HG02973 (cell line): ENCODE measurements around the gene TTLL11.

ENCODE experiments used
- ATAC-seq: cut with Tn5 transposase; IDR thresholded peaks from one replicate; pipeline ENCODE4 v1.9.1; 2021; ENCODE audit warnings: moderate library complexity; ENCODE audit not compliant: unreplicated experiment

The TTLL11 gene

GRCh38 chr9:121946465-121946864, 146.6 kb downstream of the TTLL11 start:
- no peak for ATAC-seq

DNA sequence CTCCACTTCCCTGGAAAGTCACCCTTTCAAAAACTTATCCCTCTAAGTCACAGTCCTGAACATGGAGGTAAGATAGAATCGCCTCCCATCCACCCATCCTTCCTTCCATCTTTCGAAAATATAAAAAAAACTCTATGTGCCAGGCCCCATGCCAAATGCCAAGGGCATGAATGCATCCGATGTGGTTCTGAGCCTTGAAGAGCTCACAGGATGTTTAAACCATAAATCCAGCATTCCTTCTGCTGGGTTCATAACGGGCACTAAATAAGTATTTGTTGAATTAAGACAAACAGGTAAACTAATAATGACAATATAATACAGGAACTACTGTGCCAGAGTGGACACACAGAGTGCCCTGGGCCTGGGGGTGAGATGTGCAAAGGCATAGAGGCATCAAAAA, 147.3 kb downstream of the TTLL11 start:
- ATAC-seq, result no peak

- no peak for ATAC-seq
Measured at GRCh38 chr9:121945281-121945680, 147.8 kb downstream of the TTLL11 start.

DNA sequence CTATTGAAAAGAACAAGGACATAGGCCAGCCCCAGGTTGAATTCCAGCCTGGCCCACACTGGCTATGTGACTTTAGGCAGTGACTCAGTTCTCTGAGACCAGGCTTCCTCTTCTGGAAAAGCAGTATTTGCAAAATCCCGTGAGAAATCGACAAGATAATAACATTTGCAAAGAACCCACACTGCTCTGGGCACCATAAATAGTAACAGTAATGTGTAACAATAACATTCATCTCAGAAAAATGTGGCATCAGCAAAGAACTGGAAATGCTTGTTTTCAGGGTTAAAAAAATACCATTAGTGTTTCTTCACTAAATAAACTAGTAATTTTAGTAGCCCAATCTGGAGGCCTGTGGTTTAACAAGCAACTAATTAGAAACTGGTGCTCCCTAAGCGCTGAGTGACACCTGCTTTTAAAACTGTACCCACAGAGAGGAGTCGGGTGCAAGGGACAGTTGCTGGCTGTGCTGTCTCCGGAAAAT, 148.4 kb downstream of the TTLL11 start:
- no peak for ATAC-seq

DNA sequence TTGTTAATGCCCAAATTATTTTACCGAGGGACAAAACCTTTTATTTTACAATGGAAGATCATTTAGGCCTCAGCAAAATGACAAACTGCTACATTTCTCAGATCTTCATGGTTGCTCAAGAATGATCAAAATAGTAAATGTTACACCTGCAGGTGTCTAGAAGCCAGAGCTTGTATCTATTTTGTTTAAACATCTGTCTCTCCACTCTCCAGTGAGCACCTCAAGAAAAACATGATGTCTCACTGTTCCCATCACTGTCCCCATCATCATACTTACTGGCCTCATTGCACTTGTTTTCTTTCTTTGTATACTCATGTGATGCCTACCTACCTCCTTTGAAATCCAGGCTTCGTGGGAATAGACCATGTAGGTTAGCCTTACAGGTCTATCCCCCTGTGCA, 149.6 kb downstream of the TTLL11 start:
- no peak for ATAC-seq

DNA sequence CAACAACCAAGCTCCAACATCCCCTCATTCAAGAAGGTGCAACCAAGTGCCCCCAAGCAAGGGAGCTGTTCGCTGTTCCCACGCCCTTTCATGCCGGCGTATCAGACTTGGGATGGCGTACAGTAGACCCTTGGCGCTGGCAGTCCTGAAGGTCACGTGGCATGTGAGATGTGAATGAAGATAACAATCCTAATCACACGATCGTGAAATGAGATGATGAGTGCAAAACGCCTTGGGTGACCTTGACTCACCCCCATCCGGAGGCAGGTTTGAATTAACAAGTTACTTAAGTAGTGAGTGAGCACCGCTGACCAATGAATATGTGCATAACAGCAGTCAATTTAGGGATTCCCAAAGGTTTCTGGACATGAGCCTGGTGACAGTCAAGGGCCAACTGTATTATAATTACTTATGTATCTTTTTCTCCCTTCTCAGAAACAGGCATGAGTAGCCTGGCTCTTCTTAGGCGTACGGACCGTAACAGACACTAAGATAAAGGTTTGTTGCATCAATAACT, 150.2 kb downstream of the TTLL11 start:
- ATAC-seq, result no peak

- no peak for ATAC-seq
Measured at GRCh38 chr9:121942313-121942712, 150.8 kb downstream of the TTLL11 start.

- no peak for ATAC-seq
Measured at GRCh38 chr9:121939643-121940042, 153.5 kb downstream of the TTLL11 start.

GRCh38 chr9:121938621-121939020, 154.5 kb downstream of the TTLL11 start:
- ATAC-seq, result no peak

DNA sequence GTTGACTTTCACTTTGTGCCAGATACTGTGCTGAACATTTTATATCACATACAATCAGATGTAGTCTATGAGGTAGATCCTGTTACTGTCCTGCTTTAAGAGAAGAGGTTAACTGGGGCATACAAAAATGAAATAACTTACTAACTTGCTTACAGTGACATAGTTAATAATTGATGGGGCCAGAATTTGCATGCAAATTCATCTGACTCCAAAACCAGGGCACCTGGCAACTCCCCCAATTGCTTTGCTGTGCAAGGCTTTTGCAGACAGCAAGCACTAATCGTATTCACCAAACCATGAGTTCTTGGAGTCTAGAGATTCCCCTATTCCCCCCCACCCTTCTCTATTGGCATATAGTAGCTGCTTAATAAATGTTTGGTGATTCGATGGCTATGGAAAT, 155.9 kb downstream of the TTLL11 start:
- ATAC-seq, result no peak

DNA sequence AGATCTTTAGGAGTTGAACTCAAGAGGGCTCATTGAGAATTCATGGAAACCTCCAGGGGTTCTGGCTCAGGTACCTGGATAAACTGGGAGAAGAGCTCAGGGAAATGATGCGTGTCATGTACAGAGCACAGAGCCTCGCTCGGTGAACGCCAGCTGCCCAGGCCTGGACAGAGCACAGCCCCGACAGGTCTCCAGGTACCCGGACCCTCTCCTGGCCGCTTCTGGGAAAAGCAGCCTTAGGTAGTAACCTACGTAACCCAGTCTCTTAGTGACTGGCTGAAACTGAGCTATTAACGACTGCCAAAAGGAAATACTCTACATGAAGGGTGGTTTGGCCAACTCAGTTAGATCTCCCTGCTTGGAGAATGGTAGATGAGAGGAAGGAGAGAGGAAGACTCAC, 157.4 kb downstream of the TTLL11 start:
- ATAC-seq, result no peak

DNA sequence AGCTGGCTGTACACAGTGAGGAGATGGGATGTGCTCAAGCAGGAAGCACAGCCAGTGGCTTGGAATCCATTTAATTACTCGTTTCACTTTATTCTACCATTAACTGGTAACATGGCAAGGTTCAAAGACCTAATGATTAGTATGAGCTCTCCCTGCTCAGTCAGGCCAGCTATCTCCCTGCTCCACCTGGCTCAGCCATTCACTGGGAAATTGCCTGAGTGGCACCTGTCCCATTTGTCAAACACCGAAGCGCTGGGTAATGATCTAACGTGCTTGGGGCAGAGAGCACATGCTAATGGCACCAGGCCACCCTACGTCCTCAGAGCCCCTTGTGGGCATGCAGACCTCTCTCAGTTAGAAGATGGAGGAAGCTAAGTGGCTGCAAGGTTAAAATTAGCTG, 162.2 kb downstream of the TTLL11 start:
- ATAC-seq, result no peak

GRCh38 chr9:121929893-121930875, 162.9 kb downstream of the TTLL11 start:
- ATAC-seq, result no peak

DNA sequence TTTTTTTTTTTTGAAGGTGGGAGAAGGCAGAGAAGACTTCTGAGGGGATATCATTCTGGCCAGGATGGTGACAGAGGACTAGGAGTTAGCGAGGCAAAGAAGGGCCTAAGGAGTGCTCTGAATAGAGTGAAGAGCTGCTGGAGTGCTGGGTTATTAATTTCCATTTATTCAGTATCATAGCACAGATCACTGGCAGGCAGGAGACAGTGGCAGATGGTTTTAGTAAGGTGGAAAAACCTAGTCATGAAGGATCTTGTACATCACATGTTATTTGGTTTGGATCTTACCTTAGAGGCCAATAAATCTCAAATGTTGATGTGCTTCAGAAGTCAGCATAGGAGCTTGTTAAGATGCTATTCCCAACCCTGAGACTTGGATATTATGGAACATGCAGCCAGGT, 165.5 kb downstream of the TTLL11 start:
- ATAC-seq, result no peak

- no peak for ATAC-seq
Measured at GRCh38 chr9:121927081-121927480, 166.0 kb downstream of the TTLL11 start.

DNA sequence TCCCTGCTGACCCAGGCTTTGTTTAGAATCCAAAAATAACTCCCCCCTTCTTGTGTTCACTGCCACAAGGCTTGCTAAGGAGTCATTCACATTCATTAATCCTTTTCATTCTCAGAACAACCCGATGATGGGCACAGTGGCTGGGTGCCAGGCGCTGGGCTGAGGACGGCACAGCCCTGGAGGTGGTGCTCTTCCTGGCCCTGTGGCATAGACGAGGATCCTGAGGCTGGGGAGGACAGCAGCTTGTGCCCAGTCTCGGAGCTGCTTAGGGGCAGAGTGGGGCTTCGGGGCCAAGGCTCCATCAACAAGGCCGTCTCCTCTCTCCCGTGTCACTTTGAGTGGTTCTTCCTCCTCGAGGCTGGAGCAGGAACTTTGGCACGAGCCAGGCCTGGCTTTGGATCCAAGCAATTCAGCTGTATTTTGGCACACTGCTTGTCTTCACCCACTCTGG, 166.7 kb downstream of the TTLL11 start:
- no peak for ATAC-seq

DNA sequence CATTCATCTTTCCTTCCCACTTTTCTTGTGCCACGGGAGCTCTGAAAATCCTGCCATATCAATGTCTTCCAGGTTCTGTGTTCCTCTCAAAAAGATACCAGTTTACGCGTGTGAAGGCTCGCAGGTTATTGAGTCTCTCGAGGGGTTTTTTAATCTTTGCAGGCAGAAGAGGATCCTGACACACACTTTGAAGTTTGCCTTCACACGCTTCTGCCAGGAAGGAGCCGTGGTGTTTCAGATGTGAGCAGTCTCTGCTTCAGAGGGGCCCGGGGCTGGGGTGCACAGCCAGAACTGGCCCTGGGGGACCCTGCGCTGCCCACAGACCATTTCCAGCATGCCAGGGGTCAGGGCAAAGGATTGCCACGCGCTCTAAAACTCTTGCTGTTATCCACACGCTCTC, 167.2 kb downstream of the TTLL11 start:
- ATAC-seq, result no peak

- ATAC-seq, result no peak
Measured at GRCh38 chr9:121924700-121925099, 168.4 kb downstream of the TTLL11 start.

DNA sequence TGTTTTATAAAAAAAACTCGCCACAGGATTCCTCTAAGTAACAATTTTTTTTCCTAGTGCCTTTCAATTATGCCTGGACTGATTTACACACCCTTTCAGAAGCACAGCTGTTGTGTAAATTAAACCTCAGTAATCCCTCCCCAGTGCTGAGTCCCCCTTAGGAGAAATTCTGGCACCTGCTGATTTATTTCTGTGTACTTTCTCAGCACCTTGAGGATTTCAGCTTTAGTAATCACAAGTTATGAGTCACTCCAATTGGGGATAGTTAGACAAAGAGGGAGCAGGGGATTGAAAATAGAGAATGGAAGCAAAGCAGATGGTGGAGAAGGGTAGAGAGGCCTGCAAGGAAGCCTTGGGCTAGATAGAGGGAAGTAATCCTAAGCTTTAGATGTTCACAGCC, 171.7 kb downstream of the TTLL11 start:
- no peak for ATAC-seq

- no peak for ATAC-seq
Measured at GRCh38 chr9:121917375-121918335, 175.5 kb downstream of the TTLL11 start.

DNA sequence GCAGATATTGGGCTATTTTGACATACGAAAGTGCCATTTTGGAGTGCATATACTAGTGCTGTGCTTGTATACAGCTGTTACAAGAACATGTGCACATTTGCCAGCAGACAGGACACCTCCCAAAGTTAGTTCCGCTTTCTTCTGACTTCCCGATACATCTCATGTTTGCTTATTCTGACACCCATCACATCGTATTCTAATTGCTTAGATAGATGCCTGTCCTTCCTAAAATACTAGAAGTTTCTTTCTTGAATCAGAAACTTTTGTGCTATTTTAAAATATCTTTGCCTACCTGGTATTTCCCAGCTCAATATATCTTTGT, 177.8 kb downstream of the TTLL11 start:
- no peak for ATAC-seq
